Kidney epithelial cell (primary cell): ENCODE data around the gene FBXW11. TPM values are rescaled to one million over a fixed set of nuclear protein-coding genes. Genes with fewer than 3 reads are reported as not detected.

Experiments used
- DNase-seq: peaks from one replicate; pipeline ENCODE4 v3.0.0-alpha.2; 2010; ENCODE audit warnings: low read depth
- H3K27me3 ChIP-seq: 2 replicates; pipeline ENCODE4 v1.6.0; 2011; ENCODE audit warnings: low read length; ENCODE audit not compliant: control insufficient read depth, insufficient read depth
- H3K36me3 ChIP-seq: 2 replicates; pipeline ENCODE4 v1.5.1; 2011; ENCODE audit warnings: low read length; ENCODE audit not compliant: control insufficient read depth, insufficient read depth
- H3K4me3 ChIP-seq: 2 replicates; pipeline ENCODE4 v1.5.1; 2011; ENCODE audit warnings: low read depth, mild to moderate bottlenecking, control low read depth, low read length
- total RNA-seq: library from RNA; depleted of rRNA; stranded (reverse); fragments of >200 nt; gene quantifications from 2 replicates; pipeline ENCODE4 v1.2.3, GENCODE V29; 2015
- TF ChIP-seq, protein P1 (sequence below): IDR thresholded peaks from 2 replicates; pipeline ENCODE4 v1.5.1; 2011; ENCODE audit warnings: mild to moderate bottlenecking, moderate library complexity, low read length, control low read depth, inconsistent platforms; ENCODE audit not compliant: insufficient read depth, poor library complexity, severe bottlenecking

FBXW11 gene
- total RNA-seq, 1 donor from 2014 or later, result 75.1 TPM

- H3K27me3 ChIP-seq, result no peaks in the 10 kb centered on the region
- H3K36me3 ChIP-seq, result peaks cover 2% of the 10 kb centered on the region
- peak; percentile 25 for DNase-seq
- TF ChIP-seq, protein P1, sequence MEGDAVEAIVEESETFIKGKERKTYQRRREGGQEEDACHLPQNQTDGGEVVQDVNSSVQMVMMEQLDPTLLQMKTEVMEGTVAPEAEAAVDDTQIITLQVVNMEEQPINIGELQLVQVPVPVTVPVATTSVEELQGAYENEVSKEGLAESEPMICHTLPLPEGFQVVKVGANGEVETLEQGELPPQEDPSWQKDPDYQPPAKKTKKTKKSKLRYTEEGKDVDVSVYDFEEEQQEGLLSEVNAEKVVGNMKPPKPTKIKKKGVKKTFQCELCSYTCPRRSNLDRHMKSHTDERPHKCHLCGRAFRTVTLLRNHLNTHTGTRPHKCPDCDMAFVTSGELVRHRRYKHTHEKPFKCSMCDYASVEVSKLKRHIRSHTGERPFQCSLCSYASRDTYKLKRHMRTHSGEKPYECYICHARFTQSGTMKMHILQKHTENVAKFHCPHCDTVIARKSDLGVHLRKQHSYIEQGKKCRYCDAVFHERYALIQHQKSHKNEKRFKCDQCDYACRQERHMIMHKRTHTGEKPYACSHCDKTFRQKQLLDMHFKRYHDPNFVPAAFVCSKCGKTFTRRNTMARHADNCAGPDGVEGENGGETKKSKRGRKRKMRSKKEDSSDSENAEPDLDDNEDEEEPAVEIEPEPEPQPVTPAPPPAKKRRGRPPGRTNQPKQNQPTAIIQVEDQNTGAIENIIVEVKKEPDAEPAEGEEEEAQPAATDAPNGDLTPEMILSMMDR, result no peak
- no peak overlapping the region for H3K4me3 ChIP-seq
These were observed 45.4 kb upstream of the FBXW11 start for GRCh38 chr5:172051643-172052339.

DNA sequence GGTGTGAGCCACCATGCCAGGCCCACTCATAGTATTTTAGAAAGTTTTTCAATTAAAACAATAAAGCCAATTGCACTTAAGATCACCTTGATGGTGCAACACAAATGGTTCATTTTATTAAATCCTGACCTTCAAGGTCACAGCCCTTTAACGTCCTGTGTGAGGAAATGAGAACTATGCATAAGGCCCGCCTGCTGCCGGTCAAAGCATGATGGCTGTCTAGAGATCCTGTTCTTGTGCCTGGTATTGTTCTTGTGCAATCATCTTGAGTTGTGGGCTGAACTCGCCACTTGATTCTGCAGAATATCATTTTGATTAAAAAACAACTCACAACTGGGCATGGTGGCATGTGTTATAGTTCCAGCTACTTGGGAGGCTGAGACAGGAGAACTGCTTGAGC is 43.6 kb upstream of the FBXW11 start:
- no peak for DNase-seq
- Histone ChIP-seq H3K36me3 (peaks cover 2% of the 10 kb centered on the region), H3K27me3 (no peaks in the 10 kb centered on the region), H3K4me3 (no peak overlapping the region)
- TF ChIP-seq, protein P1, result no peak

DNA sequence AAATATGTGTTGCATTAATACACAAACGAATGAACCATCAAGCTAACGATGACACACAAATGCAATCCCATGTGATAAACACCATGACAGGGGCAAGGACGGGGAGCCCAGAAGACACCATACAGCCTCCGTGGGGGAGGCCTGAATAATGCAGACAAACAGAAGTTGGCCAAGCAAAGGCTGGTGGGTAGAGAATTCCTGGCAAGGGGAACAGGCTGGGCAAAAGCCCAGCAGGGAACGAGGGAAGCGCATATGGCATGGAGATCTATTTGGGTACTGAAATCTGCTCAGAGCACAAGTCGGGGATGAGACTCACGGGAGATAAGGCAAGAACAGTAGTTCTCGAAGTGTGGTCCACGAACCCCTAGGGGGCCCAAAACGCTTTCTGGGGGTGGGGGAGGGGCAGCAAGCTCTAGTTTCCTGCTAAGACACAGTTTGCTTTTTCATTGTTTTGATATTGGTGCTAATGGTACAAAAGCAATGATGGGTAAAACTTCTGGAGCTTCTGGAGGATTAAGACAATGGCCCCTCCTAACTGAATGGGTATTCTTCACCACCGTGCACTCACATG is 42.9 kb upstream of the FBXW11 start:
- Histone ChIP-seq H3K27me3 (no peaks in the 10 kb centered on the region), H3K4me3 (no peak overlapping the region), H3K36me3 (peaks cover 2% of the 10 kb centered on the region)
- DNase-seq, result no peak
- TF ChIP-seq, protein P1, result no peak

- no peak overlapping the region for H3K4me3 ChIP-seq
- H3K27me3 ChIP-seq, result no peaks in the 10 kb centered on the region
- H3K36me3 ChIP-seq, result no peaks in the 10 kb centered on the region
- TF ChIP-seq, protein P1, result no peak
- DNase-seq, result no peak
These were observed 42.2 kb upstream of the FBXW11 start for GRCh38 chr5:172048539-172049101.

GRCh38 chr5:172048170-172048422 is 41.7 kb upstream of the FBXW11 start:
- H3K36me3 ChIP-seq, result no peaks in the 10 kb centered on the region
- TF ChIP-seq, protein P1, result no peak

More at GRCh38 chr5:172048170-172048422, 41.7 kb upstream of the FBXW11 start:
- no peak for DNase-seq
- H3K4me3 ChIP-seq, result no peak overlapping the region
- H3K27me3 ChIP-seq, result no peaks in the 10 kb centered on the region
